AG04450 (cell line): Measurements from ENCODE around the gene VENTX. TPM values are rescaled to one million over a fixed set of nuclear protein-coding genes. Genes with fewer than 3 reads are reported as not detected.
"Not testable (repeated sequence)": the region's sequence is repeated elsewhere in the genome, so short reads cannot be mapped to it uniquely, and the experiment has no call there.

Experiments used
- CTCF ChIA-PET: fragments of 300-600, 350-600 bp; formaldehyde crosslinking; extraction: SDS; loops from one replicate; lab custom pipeline; 2022; ENCODE audit warnings: antibody characterized with exemption, inconsistent platforms; lab: Charles Lee
- POLR2A ChIA-PET: fragments of 350-600 bp; formaldehyde crosslinking; extraction: SDS; loops from one replicate; lab custom pipeline; 2021; ENCODE audit warnings: antibody characterized with exemption, inconsistent platforms; lab: Yijun Ruan, JAX
- DNase-seq: peaks from one replicate; pipeline ENCODE4 v3.0.0-alpha.2; 2011; ENCODE audit warnings: low read depth, low spot score
- H3K27ac ChIP-seq: one replicate; pipeline ENCODE4 v1.5.1; 2012; ENCODE audit warnings: low read depth, low read length, control low read depth
- H3K27me3 ChIP-seq: one replicate; pipeline ENCODE4 v1.6.0; 2012; ENCODE audit warnings: low read length; ENCODE audit not compliant: control insufficient read depth, insufficient read depth
- H3K4me3 ChIP-seq: 2 replicates; pipeline ENCODE4 v1.5.1; 2011; ENCODE audit warnings: mild to moderate bottlenecking, low read depth, low read length, control low read depth
- H3K9me3 ChIP-seq: 2 replicates; pipeline ENCODE4 v1.5.1; 2012; ENCODE audit warnings: low read length; ENCODE audit not compliant: control insufficient read depth, insufficient read depth
- polyA plus RNA-seq: library from polyadenylated mRNA; depleted of rRNA; stranded (reverse); fragments of >200 nt; gene quantifications from 2 replicates; pipeline ENCODE4 v1.2.3, GENCODE V29; 2011
- TF ChIP-seq, protein P1 (sequence below): IDR thresholded peaks from 2 replicates; pipeline ENCODE4 v1.5.1; 2011; ENCODE audit warnings: low read depth, low read length, control low read depth, inconsistent platforms

The VENTX gene
- polyA plus RNA-seq, 1 experiment, result not detected

DNA sequence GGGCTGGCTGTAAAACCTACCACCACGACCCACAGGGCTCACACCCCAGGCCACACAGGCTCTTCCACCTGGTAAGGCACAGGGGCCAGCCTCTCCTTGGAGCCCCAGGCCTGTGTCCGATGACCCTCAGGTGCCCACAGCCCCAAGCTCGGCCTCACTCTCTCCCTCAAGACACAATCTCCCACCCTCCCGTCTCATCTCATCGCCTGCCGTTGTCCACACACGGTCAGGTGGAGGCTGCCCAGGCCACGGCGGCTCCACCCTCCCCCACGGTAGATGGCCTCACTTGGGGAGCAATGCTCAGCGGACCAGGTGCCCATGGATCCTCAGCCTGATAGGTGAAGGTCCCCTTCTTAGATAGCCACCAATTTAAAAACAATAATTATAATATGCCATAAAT lies 16.3 kb upstream of the VENTX start:
- ChIA-PET POLR2A (no interaction called here), CTCF (no interaction called here)
- DNase-seq, result no peak
- TF ChIP-seq, protein P1, sequence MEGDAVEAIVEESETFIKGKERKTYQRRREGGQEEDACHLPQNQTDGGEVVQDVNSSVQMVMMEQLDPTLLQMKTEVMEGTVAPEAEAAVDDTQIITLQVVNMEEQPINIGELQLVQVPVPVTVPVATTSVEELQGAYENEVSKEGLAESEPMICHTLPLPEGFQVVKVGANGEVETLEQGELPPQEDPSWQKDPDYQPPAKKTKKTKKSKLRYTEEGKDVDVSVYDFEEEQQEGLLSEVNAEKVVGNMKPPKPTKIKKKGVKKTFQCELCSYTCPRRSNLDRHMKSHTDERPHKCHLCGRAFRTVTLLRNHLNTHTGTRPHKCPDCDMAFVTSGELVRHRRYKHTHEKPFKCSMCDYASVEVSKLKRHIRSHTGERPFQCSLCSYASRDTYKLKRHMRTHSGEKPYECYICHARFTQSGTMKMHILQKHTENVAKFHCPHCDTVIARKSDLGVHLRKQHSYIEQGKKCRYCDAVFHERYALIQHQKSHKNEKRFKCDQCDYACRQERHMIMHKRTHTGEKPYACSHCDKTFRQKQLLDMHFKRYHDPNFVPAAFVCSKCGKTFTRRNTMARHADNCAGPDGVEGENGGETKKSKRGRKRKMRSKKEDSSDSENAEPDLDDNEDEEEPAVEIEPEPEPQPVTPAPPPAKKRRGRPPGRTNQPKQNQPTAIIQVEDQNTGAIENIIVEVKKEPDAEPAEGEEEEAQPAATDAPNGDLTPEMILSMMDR, result no peak
- H3K27ac ChIP-seq, result no peak overlapping the region
- H3K9me3 ChIP-seq, result peaks cover 36% of the 10 kb centered on the region; the same call in 1 of the 2 replicates
- H3K27me3 ChIP-seq, result peaks cover 2% of the 10 kb centered on the region
- no peak overlapping the region for H3K4me3 ChIP-seq

DNA sequence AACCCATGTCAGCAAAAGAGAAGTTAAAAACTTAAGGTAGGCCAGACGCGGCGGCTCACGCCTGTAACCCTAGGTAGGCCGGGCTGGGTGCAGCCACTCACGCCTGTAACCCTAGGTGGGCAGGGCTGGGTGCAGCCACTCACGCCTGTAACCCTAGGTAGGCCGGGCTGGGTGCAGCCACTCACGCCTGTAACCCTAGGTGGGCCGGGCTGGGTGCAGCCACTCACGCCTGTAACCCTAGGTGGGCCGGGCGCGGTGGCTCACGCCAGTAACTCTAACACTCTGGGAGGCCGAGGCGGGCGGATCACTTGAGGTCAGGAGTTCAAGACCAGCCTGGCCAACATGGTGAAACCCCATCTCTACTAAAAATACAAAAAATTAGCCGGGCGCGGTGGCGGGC lies 15.9 kb upstream of the VENTX start:
- H3K9me3 ChIP-seq, result peaks cover 33% of the 10 kb centered on the region; the same call in 1 of the 2 replicates
- POLR2A ChIA-PET, DNase-seq, H3K4me3 ChIP-seq, H3K27me3 ChIP-seq, H3K27ac ChIP-seq, CTCF ChIA-PET: not testable (repeated sequence)

DNA sequence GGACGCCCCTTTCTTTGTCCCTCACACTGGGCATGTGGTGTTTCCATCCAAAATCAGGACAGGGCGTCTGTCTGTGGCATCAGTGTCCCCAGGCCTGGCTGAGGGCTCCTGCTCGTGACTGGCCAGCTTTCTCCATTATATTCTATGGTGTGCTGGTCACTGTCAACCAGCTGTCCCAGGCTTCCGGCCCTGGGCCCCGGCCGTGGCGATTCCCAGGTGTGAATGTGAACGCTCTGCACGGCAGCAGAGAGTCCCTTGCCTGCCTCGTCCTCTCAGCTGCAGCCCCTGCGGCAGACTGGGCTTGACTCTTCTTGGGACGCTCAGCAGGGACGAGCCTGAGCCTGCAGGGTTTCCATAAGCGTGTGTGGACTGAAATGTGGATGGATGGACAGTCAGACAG lies 13.6 kb upstream of the VENTX start:
- Histone ChIP-seq H3K9me3 (peaks cover 20% of the 10 kb centered on the region; the same call in 1 of the 2 replicates), H3K4me3 (no peak overlapping the region), H3K27ac (no peak overlapping the region), H3K27me3 (peaks cover 14% of the 10 kb centered on the region)
- DNase-seq, result no peak
- ChIA-PET CTCF (no interaction called here), POLR2A (no interaction called here)
- TF ChIP-seq, protein P1, result no peak

DNA sequence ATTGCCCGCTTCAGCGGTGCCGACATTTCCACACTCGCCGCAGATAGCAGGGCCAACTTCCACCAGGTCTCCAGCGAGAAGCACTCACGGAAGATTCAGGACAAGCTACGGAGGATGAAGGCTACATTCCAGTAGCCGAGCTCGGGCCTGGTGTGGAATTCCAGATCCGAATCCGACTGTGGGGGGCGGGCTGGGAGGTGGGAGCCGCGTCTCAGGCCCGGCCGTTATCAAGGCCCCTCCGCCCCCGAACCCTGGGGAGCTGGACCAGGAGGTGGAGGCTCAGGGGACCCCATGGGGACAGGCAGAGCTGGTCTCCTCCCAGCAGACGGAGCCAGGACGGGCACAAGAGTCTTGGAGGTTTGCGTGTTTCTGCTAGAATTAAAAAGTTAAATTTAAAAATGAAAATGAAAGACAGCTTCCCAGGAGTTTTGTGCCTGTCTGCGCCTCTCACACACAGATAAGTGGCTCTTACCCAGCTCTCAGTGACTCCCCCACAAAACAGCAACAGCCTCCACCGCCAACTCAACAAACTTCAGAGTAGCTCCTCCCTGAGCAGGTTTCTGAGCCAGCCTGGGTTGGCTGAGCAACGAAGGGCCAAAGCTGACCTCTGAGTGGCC lies 12.8 kb upstream of the VENTX start:
- CTCF ChIA-PET, result no interaction called here
- H3K27me3 ChIP-seq, result peaks cover 20% of the 10 kb centered on the region
- TF ChIP-seq, protein P1, result no peak
- H3K9me3 ChIP-seq, result peaks cover 12% of the 10 kb centered on the region; the same call in 1 of the 2 replicates
- H3K27ac ChIP-seq, result no peak overlapping the region
- H3K4me3 ChIP-seq, result no peak overlapping the region
- POLR2A ChIA-PET, result no interaction called here
- DNase-seq, result no peak

DNA sequence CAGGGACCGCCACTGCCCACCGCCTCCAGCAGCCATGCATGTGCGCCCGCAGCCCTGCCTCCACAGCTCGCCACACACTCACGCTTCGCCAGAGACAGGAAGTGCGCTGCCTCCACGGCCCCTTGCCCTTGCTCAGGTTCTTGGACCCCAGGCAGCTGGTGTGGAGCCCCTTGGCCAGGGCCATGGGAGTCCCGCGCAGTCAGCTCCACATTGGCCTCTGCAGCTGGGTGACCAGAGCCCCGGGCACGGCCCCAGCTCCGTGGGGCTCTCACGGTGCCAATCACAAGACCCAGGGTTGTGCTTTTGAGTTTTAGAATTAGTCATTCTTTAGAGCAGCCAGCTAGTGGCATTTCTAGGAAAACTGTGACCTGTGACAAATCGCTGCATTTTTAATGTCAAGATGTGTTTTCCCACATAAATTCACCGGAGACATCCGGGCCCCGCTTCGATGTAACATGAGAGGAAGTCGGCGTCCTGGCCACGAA lies 11.9 kb upstream of the VENTX start:
- ChIA-PET POLR2A (no interaction called here), CTCF (no interaction called here)
- Histone ChIP-seq H3K27me3 (peaks cover 20% of the 10 kb centered on the region), H3K4me3 (no peak overlapping the region), H3K9me3 (peaks cover 12% of the 10 kb centered on the region; the same call in 1 of the 2 replicates), H3K27ac (no peak overlapping the region)
- DNase-seq, result no peak
- TF ChIP-seq, protein P1, result no peak
